D721Med (cell line): ENCODE results near the gene TMEM52B.

Source experiments
- DNase-seq: peaks from one replicate; pipeline ENCODE4 v3.0.0; 2011; ENCODE audit warnings: low spot score; ENCODE audit not compliant: insufficient read length
- FAIRE-seq: peaks from 2 replicates; lab custom pipeline; 2011; peaks lifted over from hg19 to GRCh38; lab: Jason Lieb, UNC
- CTCF ChIP-seq: IDR thresholded peaks from 2 replicates; pipeline ENCODE4 v1.5.1; 2012; ENCODE audit warnings: mild to moderate bottlenecking, control low read depth; ENCODE audit not compliant: insufficient read depth; ENCODE audit errors: missing control alignments

Gene TMEM52B

GRCh38 chr12:10235761-10236631 lies 57.2 kb downstream of the TMEM52B start:
- DNase-seq (no peak), FAIRE-seq (no peak)
- TF ChIP-seq CTCF = peak; percentile 93

GRCh38 chr12:10236720-10237119 lies 57.9 kb downstream of the TMEM52B start:
- no peak for FAIRE-seq
- no peak for DNase-seq
- TF ChIP-seq CTCF = no peak

GRCh38 chr12:10238526-10238925 lies 59.7 kb downstream of the TMEM52B start:
- TF ChIP-seq CTCF = no peak
- FAIRE-seq (no peak), DNase-seq (no peak)

GRCh38 chr12:10241290-10241689 lies 62.5 kb downstream of the TMEM52B start:
- no peak for DNase-seq
- no peak for FAIRE-seq

More at GRCh38 chr12:10241290-10241689, 62.5 kb downstream of the TMEM52B start:
- no peak for TF ChIP-seq CTCF
